B cell (primary cell): ENCODE results near the gene LARGE1.

Experiments
- EZH2 ChIP-seq: IDR thresholded peaks from 2 replicates; pipeline ENCODE4 v1.6.1; 2012; ENCODE audit warnings: borderline replicate concordance, low read depth, mild to moderate bottlenecking, moderate library complexity, low read length; ENCODE audit not compliant: insufficient read depth, poor library complexity, severe bottlenecking
- TF ChIP-seq, protein P1 (sequence below): fragments of 200-600 bp; IDR thresholded peaks from one replicate; pipeline ENCODE4 v1.8.0; 2022; ENCODE audit warnings: antibody characterized with exemption, mild to moderate bottlenecking

DNA sequence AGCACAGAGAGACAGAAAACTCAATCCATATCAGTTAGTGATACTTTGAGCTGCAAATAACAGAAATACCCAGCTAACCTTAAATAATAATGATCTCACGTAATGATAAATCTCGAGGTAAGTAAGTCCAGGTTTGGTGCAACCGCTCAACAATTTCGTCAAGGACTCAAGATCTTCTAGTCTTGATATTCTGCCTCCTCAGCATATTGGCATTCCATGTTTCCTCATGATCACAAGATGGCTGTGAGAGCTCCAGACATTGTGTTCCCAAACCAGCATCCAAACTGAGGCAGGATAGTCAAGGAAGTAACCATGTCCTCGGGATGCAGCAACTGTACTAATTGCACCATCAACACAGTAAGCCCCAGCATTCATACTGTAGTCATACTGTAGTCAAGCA lies 7.5 kb upstream of the LARGE1 start:
- TF ChIP-seq EZH2 = no peak
- TF ChIP-seq, protein P1, sequence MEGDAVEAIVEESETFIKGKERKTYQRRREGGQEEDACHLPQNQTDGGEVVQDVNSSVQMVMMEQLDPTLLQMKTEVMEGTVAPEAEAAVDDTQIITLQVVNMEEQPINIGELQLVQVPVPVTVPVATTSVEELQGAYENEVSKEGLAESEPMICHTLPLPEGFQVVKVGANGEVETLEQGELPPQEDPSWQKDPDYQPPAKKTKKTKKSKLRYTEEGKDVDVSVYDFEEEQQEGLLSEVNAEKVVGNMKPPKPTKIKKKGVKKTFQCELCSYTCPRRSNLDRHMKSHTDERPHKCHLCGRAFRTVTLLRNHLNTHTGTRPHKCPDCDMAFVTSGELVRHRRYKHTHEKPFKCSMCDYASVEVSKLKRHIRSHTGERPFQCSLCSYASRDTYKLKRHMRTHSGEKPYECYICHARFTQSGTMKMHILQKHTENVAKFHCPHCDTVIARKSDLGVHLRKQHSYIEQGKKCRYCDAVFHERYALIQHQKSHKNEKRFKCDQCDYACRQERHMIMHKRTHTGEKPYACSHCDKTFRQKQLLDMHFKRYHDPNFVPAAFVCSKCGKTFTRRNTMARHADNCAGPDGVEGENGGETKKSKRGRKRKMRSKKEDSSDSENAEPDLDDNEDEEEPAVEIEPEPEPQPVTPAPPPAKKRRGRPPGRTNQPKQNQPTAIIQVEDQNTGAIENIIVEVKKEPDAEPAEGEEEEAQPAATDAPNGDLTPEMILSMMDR = no peak
